ENCODE results near the gene IGSF21. TPM values are rescaled to one million over a fixed set of nuclear protein-coding genes. Genes with fewer than 3 reads are reported as not detected.

The IGSF21 gene
- total and polyA plus RNA-seq, 2 of the 4 experiments (the other 2 are of a cell fraction): not detected

- dilution Hi-C loops (cut with HindIII; ENCODE audit: low sequenced_read_pairs, unreplicated experiment): no loop called here
- in situ Hi-C loops (cut with MboI; ENCODE audit: low sequenced_read_pairs): no loop called here
- CTCF ChIA-PET: no interaction called here
- Histone ChIP-seq H4K20me1 (ENCODE audit: insufficient read depth, low read length) (no peaks in the 10 kb centered on the region), H4K8ac (ENCODE audit: low read depth in 2 of 2, low read length in 2 of 2) (no peak overlapping the region), H2BK20ac (ENCODE audit: low read depth, low read length) (no peak overlapping the region), H3K4me1 (ENCODE audit: control insufficient read depth, insufficient read depth, low read length) (no peaks in the 10 kb centered on the region), H3K14ac (replicated peaks; ENCODE audit: low read depth, low read length) (no peak overlapping the region), H3K27ac (ENCODE audit: insufficient read depth, low read length) (no peak overlapping the region), H3K36me3 (ENCODE audit: control insufficient read depth, insufficient read depth, low read length) (no peaks in the 10 kb centered on the region), H3K23ac (ENCODE audit: low read depth, low read length) (no peak overlapping the region), H2AFZ (replicated peaks; ENCODE audit: low read length, poor library complexity) (no peak overlapping the region), H3K27me3 (ENCODE audit: control insufficient read depth, insufficient read depth, low read length) (no peaks in the 10 kb centered on the region), H2BK5ac (ENCODE audit: low read depth, low read length, poor library complexity, severe bottlenecking) (no peak overlapping the region), H3K18ac (ENCODE audit: low read depth, low read length) (no peak overlapping the region), H3K4me2 (ENCODE audit: low read depth, low read length) (no peak overlapping the region), H2BK120ac (ENCODE audit: low read depth, low read length) (no peak overlapping the region), H3K79me1 (ENCODE audit: low read depth in 1 of 2, low read length in 2 of 2) (no peaks in the 10 kb centered on the region), H3K9me3 (ENCODE audit: control insufficient read depth, insufficient read depth, low read length) (peaks cover 18% of the 10 kb centered on the region), H3K56ac (ENCODE audit: extremely low read depth, insufficient read depth, low read length) (no peak overlapping the region), H3K9me1 (ENCODE audit: insufficient read depth, low read length) (no peaks in the 10 kb centered on the region), H2BK15ac (ENCODE audit: low read depth, low read length) (no peak overlapping the region), H4K91ac (ENCODE audit: insufficient read depth, low read depth, low read length) (no peak overlapping the region), H3K9ac (ENCODE audit: low read depth, low read length) (no peak overlapping the region), H3K4me3 (ENCODE audit: insufficient read depth, low read depth, low read length) (no peak overlapping the region), H2AK9ac (replicated peaks; ENCODE audit: low read depth, low read length, poor library complexity) (no peak overlapping the region), H3K4ac (ENCODE audit: low read depth, low read length) (no peak overlapping the region), H4K5ac (ENCODE audit: low read depth, low read length) (no peak overlapping the region), H2AK5ac (ENCODE audit: low read depth, low read length) (no peak overlapping the region)
- BruUV-seq (replicated peaks): no TSS peak
- DNase-seq (no peak), ATAC-seq (ENCODE audit: low read depth) (no peak)
- intact Hi-C loops (cut with micrococcal nuclease): no loop called here
- no peak for TF ChIP-seq CHD1 (IDR thresholded peaks at IDR 0.05; ENCODE audit: low read depth, low read length)
- no peak for TF ChIP-seq FOS (IDR thresholded peaks at IDR 0.05; ENCODE audit: low read depth, low read length)
- TF ChIP-seq, protein P1, sequence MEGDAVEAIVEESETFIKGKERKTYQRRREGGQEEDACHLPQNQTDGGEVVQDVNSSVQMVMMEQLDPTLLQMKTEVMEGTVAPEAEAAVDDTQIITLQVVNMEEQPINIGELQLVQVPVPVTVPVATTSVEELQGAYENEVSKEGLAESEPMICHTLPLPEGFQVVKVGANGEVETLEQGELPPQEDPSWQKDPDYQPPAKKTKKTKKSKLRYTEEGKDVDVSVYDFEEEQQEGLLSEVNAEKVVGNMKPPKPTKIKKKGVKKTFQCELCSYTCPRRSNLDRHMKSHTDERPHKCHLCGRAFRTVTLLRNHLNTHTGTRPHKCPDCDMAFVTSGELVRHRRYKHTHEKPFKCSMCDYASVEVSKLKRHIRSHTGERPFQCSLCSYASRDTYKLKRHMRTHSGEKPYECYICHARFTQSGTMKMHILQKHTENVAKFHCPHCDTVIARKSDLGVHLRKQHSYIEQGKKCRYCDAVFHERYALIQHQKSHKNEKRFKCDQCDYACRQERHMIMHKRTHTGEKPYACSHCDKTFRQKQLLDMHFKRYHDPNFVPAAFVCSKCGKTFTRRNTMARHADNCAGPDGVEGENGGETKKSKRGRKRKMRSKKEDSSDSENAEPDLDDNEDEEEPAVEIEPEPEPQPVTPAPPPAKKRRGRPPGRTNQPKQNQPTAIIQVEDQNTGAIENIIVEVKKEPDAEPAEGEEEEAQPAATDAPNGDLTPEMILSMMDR (conservative IDR thresholded peaks at IDR 0.05; ENCODE audit: low read depth, low read length): no peak
- no peak for TF ChIP-seq CEBPB (IDR thresholded peaks at IDR 0.05; ENCODE audit: low read depth, low read length)
- no CpG with 5 or more reads among the region's 5 CpGs for whole genome bisulfite sequencing, 2 experiments (ENCODE audit: extremely low coverage in 2 of 2, insufficient read length in 1 of 2)
- POLR2A ChIA-PET (ENCODE audit: unreplicated experiment): no interaction called here
Observed at GRCh38 chr1:18233176-18233864, 125.7 kb downstream of the IGSF21 start.

Data from IMR-90 (cell line).